ENCODE data around the gene MAGEA3. TPM values are rescaled to one million over a fixed set of nuclear protein-coding genes. Genes with fewer than 3 reads are reported as not detected.

The MAGEA3 gene
- total and polyA plus RNA-seq, 9 of the 15 experiments (the other 6 are each of a cell fraction or from before 2014, with no cell fraction given) = 8.1 to 197 (median 144) TPM

DNA sequence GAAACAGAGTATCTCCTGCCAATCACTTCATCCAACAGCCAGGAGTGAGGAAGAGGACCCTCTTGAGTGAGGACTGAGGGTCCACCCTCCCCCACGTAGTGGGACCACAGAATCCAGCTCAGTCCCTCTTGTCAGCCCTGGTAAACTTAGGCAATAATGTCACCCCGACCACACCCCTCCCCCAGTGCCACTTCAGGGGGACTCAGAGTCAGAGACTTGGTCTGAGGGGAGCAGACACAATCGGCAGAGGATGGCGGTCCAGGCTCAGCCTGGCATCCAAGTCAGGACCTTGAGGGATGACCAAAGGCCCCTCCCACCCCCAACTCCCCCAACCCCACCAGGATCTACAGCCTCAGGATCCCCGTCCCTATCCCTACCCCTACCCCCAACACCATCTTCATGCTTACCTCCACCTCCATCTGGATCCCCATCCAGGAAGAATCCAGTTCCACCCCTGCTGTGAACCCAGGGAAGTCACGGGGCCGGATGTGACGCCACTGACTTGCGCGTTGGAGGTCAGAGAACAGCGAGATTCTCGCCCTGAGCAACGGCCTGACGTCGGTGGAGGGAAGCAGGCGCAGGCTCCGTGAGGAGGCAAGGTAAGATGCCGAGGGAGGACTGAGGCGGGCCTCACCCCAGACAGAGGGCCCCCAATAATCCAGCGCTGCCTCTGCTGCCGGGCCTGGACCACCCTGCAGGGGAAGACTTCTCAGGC, 34.8 kb downstream of the MAGEA3 start, which contains the start of the genes CSAG1 and MAGEA12 (continued):
- TF ChIP-seq, protein P1, sequence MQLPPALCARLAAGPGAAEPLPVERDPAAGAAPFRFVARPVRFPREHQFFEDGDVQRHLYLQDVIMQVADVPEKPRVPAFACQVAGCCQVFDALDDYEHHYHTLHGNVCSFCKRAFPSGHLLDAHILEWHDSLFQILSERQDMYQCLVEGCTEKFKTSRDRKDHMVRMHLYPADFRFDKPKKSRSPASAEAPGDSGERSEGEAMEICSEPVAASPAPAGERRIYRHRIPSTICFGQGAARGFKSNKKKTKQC (CRISPR knock-in tag; IDR thresholded peaks at IDR 0.05) = no peak
- TF ChIP-seq GATA2 (CRISPR knock-in tag; IDR thresholded peaks at IDR 0.05) = no peak
- no peak for TF ChIP-seq TBL1XR1 (IDR thresholded peaks at IDR 0.05; ENCODE audit: low read length in 2 of 2)
- TF ChIP-seq, protein P2, sequence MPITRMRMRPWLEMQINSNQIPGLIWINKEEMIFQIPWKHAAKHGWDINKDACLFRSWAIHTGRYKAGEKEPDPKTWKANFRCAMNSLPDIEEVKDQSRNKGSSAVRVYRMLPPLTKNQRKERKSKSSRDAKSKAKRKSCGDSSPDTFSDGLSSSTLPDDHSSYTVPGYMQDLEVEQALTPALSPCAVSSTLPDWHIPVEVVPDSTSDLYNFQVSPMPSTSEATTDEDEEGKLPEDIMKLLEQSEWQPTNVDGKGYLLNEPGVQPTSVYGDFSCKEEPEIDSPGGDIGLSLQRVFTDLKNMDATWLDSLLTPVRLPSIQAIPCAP (CRISPR knock-in tag; IDR thresholded peaks at IDR 0.05; ENCODE audit: borderline replicate concordance) = no peak
- no peak for TF ChIP-seq MXI1 (IDR thresholded peaks at IDR 0.05; ENCODE audit: low read depth, low read length)
- TF ChIP-seq, protein P3, sequence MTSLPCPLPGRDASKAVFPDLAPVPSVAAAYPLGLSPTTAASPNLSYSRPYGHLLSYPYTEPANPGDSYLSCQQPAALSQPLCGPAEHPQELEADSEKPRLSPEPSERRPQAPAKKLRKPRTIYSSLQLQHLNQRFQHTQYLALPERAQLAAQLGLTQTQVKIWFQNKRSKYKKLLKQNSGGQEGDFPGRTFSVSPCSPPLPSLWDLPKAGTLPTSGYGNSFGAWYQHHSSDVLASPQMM (CRISPR knock-in tag; IDR thresholded peaks at IDR 0.05) = no peak
- TF ChIP-seq HDAC8 (tag; IDR thresholded peaks at IDR 0.05) = no peak
- TF ChIP-seq MCM3 (IDR thresholded peaks at IDR 0.05) = no peak
- TF ChIP-seq IRF2 (CRISPR knock-in tag; IDR thresholded peaks at IDR 0.05) = no peak
- TF ChIP-seq THRAP3 (IDR thresholded peaks at IDR 0.05; ENCODE audit: borderline replicate concordance) = no peak
- TF ChIP-seq TAL1 (IDR thresholded peaks at IDR 0.05) = no peak
- no peak for TF ChIP-seq NONO (IDR thresholded peaks at IDR 0.05; ENCODE audit: low read depth in 2 of 2, low read length in 1 of 2)
- no peak for TF ChIP-seq EHMT2 (IDR thresholded peaks at IDR 0.05)
- TF ChIP-seq CHD2 (IDR thresholded peaks at IDR 0.05; ENCODE audit: low read depth, low read length) = peak; percentile 95
- TF ChIP-seq, protein P4, sequence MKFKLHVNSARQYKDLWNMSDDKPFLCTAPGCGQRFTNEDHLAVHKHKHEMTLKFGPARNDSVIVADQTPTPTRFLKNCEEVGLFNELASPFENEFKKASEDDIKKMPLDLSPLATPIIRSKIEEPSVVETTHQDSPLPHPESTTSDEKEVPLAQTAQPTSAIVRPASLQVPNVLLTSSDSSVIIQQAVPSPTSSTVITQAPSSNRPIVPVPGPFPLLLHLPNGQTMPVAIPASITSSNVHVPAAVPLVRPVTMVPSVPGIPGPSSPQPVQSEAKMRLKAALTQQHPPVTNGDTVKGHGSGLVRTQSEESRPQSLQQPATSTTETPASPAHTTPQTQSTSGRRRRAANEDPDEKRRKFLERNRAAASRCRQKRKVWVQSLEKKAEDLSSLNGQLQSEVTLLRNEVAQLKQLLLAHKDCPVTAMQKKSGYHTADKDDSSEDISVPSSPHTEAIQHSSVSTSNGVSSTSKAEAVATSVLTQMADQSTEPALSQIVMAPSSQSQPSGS (CRISPR knock-in tag; IDR thresholded peaks at IDR 0.05) = no peak
- no peak for TF ChIP-seq RUNX1 (IDR thresholded peaks at IDR 0.05; ENCODE audit: low read depth)
- TF ChIP-seq SREBF1 (IDR thresholded peaks at IDR 0.05; ENCODE audit: borderline replicate concordance, low read depth, low read length) = no peak
- TF ChIP-seq HNRNPK (IDR thresholded peaks at IDR 0.05; ENCODE audit: low read depth, low read length, poor library complexity, severe bottlenecking) = no peak
- no peak for TF ChIP-seq ZNF316 (IDR thresholded peaks at IDR 0.05)
- TF ChIP-seq SIN3B (IDR thresholded peaks at IDR 0.05; ENCODE audit: low read depth) = 0 out of 2 replicates have a peak, but pooled peaks have one; percentile 51

All from K562 (cell line).